H1 (cell line): ENCODE data around the gene SSU72. TPM values are rescaled to one million over a fixed set of nuclear protein-coding genes. Genes with fewer than 3 reads are reported as not detected.
"Not testable (repeated sequence)": the region's sequence is repeated elsewhere in the genome, so short reads cannot be mapped to it uniquely, and the experiment has no call there.

Experiments
- CTCF ChIA-PET: fragments of 300-600 bp; sonication (Branson Sonifier 250); formaldehyde crosslinking; loops from one replicate; lab custom pipeline; 2021; ENCODE audit not compliant: partially characterized antibody; lab: Charles Lee
- POLR2A ChIA-PET: fragments of 300-600 bp; sonication (Branson Sonifier 250); formaldehyde crosslinking; loops from one replicate; lab custom pipeline; 2021; ENCODE audit warnings: inconsistent platforms; ENCODE audit not compliant: partially characterized antibody; lab: Charles Lee
- DNase-seq, 2 experiments: peaks; one replicate each; pipeline versions ENCODE4 v3.0.0 to v3.0.0-alpha.2; 2010 to 2022; ENCODE audit warnings: low spot score in 2 of 2, low read depth in 1 of 2, mixed read lengths in 1 of 2
- FAIRE-seq: peaks from 2 replicates; lab custom pipeline; 2011; peaks lifted over from hg19 to GRCh38; lab: Jason Lieb, UNC
- H2AFZ ChIP-seq: 2 replicates; pipeline ENCODE4 v1.8.1; 2012; ENCODE audit warnings: low read length, inconsistent platforms
- H2AK5ac ChIP-seq: 2 replicates; pipeline ENCODE4 v1.6.1; 2013; ENCODE audit warnings: low read depth, low read length
- H2BK120ac ChIP-seq: replicated peaks from 2 replicates; pipeline ENCODE3; 2013; ENCODE audit warnings: low read depth, low read length, inconsistent platforms
- H2BK12ac ChIP-seq: 2 replicates; pipeline ENCODE4 v1.6.1; 2013; ENCODE audit warnings: low read depth, low read length
- H2BK15ac ChIP-seq: 2 replicates; pipeline ENCODE4 v1.6.1; 2013; ENCODE audit warnings: low read length
- H2BK20ac ChIP-seq: 2 replicates; pipeline ENCODE4 v1.6.1; 2013; ENCODE audit warnings: low read length
- H2BK5ac ChIP-seq: 2 replicates; pipeline ENCODE4 v1.6.1; 2013; ENCODE audit warnings: low read depth, low read length
- H3K14ac ChIP-seq: 2 replicates; pipeline ENCODE4 v1.6.1; 2013; ENCODE audit warnings: inconsistent platforms; ENCODE audit not compliant: insufficient read length
- H3K18ac ChIP-seq: 2 replicates; pipeline ENCODE4 v1.6.1; 2013; ENCODE audit warnings: low read length; ENCODE audit errors: extremely low read depth
- H3K23ac ChIP-seq: 2 replicates; pipeline ENCODE4 v1.6.1; 2013; ENCODE audit warnings: inconsistent platforms; ENCODE audit not compliant: insufficient read length
- H3K23me2 ChIP-seq: 2 replicates; pipeline ENCODE4 v1.6.1; 2013; ENCODE audit warnings: low read depth, low read length
- H3K27ac ChIP-seq: 2 replicates; pipeline ENCODE4 v1.6.1; 2011; ENCODE audit warnings: low read depth, low read length, inconsistent platforms
- H3K27me3 ChIP-seq, 4 experiments: replicated peaks in 1 of 4; 1 replicate in 1 of 4; 2 replicates in 3 of 4; pipeline versions ENCODE4 v1.6.1 to v1.8.1; 2011 to 2013; ENCODE audit warnings: low read length in 3 of 4, mild to moderate bottlenecking in 3 of 4, inconsistent platforms in 2 of 4, mixed read lengths in 2 of 4, moderate library complexity in 1 of 4; ENCODE audit not compliant: control insufficient read depth in 3 of 4, insufficient read depth in 3 of 4; ENCODE audit errors: extremely low read depth in 1 of 4
- H3K36me3 ChIP-seq, 4 experiments: 2 replicates each; pipeline versions ENCODE4 v1.6.1 to v1.8.1; 2011 to 2013; ENCODE audit warnings: mild to moderate bottlenecking in 4 of 4, low read length in 3 of 4, moderate library complexity in 2 of 4, control low read depth in 1 of 4, inconsistent platforms in 1 of 4; ENCODE audit not compliant: insufficient read depth in 4 of 4, control insufficient read depth in 2 of 4
- H3K4ac ChIP-seq: replicated peaks from 2 replicates; pipeline ENCODE3; 2013; ENCODE audit warnings: low read length, low read depth, mixed read lengths, inconsistent platforms; ENCODE audit not compliant: insufficient read length
- H3K4me1 ChIP-seq, 4 experiments: replicated peaks in 1 of 4; 1 replicate in 1 of 4; 2 replicates in 3 of 4; pipeline versions ENCODE4 v1.6.1 to v1.8.1; 2011 to 2013; ENCODE audit warnings: low read length in 3 of 4, inconsistent platforms in 2 of 4, mixed read lengths in 1 of 4; ENCODE audit not compliant: insufficient read depth in 4 of 4, control insufficient read depth in 3 of 4
- H3K4me2 ChIP-seq, 2 experiments: 2 replicates each; pipeline versions ENCODE4 v1.6.1 to v1.8.1; 2011 to 2013; ENCODE audit warnings: low read depth in 2 of 2, low read length in 2 of 2, control low read depth in 1 of 2, inconsistent platforms in 1 of 2, mild to moderate bottlenecking in 1 of 2; ENCODE audit not compliant: insufficient read depth in 1 of 2
- H3K4me3 ChIP-seq, 4 experiments: fragments of 200-600, 300-600 bp in 1 of 4; sonication (generic), shearing (Covaris generic), sonication (Bioruptor Twin) in 1 of 4; 2 replicates each; pipeline versions ENCODE4 v1.5.1 to v1.8.1; 2011 to 2016; ENCODE audit warnings: low read length in 4 of 4, low read depth in 3 of 4, control low read depth in 2 of 4, inconsistent platforms in 2 of 4, mild to moderate bottlenecking in 2 of 4, mixed read lengths in 1 of 4, moderate library complexity in 1 of 4; ENCODE audit not compliant: insufficient read depth in 2 of 4; ENCODE audit errors: extremely low read depth in 1 of 4
- H3K56ac ChIP-seq: replicated peaks from 2 replicates; pipeline ENCODE3; 2013; ENCODE audit warnings: low read depth, mild to moderate bottlenecking, mixed read lengths, low read length, inconsistent platforms; ENCODE audit not compliant: insufficient read length
- H3K79me1 ChIP-seq: 2 replicates; pipeline ENCODE4 v1.6.1; 2013; ENCODE audit warnings: low read depth, low read length, control low read depth
- H3K79me2 ChIP-seq, 2 experiments: 2 replicates each; pipeline versions ENCODE4 v1.6.1 to v1.8.1; 2012 to 2013; ENCODE audit warnings: low read length in 2 of 2, mild to moderate bottlenecking in 2 of 2, inconsistent platforms in 1 of 2; ENCODE audit not compliant: insufficient read depth in 2 of 2, control insufficient read depth in 1 of 2
- H3K9ac ChIP-seq, 4 experiments: replicated peaks in 1 of 4; 1 replicate in 1 of 4; 2 replicates in 3 of 4; pipeline versions ENCODE4 v1.6.1 to v1.8.1; 2011 to 2013; ENCODE audit warnings: low read depth in 3 of 4, low read length in 3 of 4, control low read depth in 2 of 4, mild to moderate bottlenecking in 2 of 4, moderate library complexity in 2 of 4, inconsistent platforms in 1 of 4; ENCODE audit errors: extremely low read depth in 1 of 4
- H3K9me3 ChIP-seq, 2 experiments: 2 replicates each; pipeline versions ENCODE4 v1.6.1 to v1.8.1; 2012 to 2013; ENCODE audit warnings: mild to moderate bottlenecking in 2 of 2, moderate library complexity in 2 of 2, control low read depth in 1 of 2, inconsistent platforms in 1 of 2, low read depth in 1 of 2, low read length in 1 of 2, mixed read lengths in 1 of 2; ENCODE audit not compliant: insufficient read depth in 2 of 2
- H4K20me1 ChIP-seq, 2 experiments: replicated peaks in 1 of 2; 2 replicates each; pipeline versions ENCODE3 to v1.8.1; 2011 to 2013; ENCODE audit warnings: inconsistent platforms in 2 of 2, low read length in 2 of 2, mild to moderate bottlenecking in 1 of 2; ENCODE audit not compliant: insufficient read depth in 2 of 2, control insufficient read depth in 1 of 2
- H4K5ac ChIP-seq: 2 replicates; pipeline ENCODE4 v1.6.1; 2013; ENCODE audit warnings: low read length, low read depth, mixed read lengths, inconsistent platforms; ENCODE audit not compliant: insufficient read length
- H4K8ac ChIP-seq: 2 replicates; pipeline ENCODE4 v1.8.0; 2013; ENCODE audit warnings: mild to moderate bottlenecking, moderate library complexity, low read length, inconsistent platforms; ENCODE audit not compliant: insufficient read depth; ENCODE audit errors: extremely low read depth
- H4K91ac ChIP-seq: replicated peaks from 2 replicates; pipeline ENCODE3; 2013; ENCODE audit warnings: low read length, mixed read lengths, inconsistent platforms; ENCODE audit not compliant: insufficient read length
- WGBS, 2 experiments: shearing (Covaris generic) in 1 of 2; methylation state at CpG; one replicate each; pipeline versions ENCODE4 v1.1.6 to v1.1.7; 2013 to 2015; ENCODE audit warnings: low lambda C conversion rate in 2 of 2, mixed read lengths in 2 of 2, inconsistent platforms in 1 of 2, low coverage in 1 of 2, missing lambda C conversion rate in 1 of 2; ENCODE audit not compliant: insufficient replicate concordance in 2 of 2, insufficient coverage in 1 of 2, insufficient read length in 1 of 2; ENCODE audit errors: extremely low coverage in 1 of 2, missing lambda C conversion rate in 1 of 2; 5-methylcytosine and 5-hydroxymethylcytosine counted together
- polyA plus RNA-seq, 7 experiments: library from polyadenylated mRNA; depleted of rRNA in 3 of 7; stranded (reverse) in 5 of 7; unstranded in 2 of 7; fragments of >200 nt in 5 of 7; fragments of 200-250 nt in 2 of 7; gene quantifications; 1 replicate in 5 of 7; 2 replicates in 1 of 7; 4 replicates in 1 of 7; pipeline versions ENCODE4 v1.2.1 to v1.2.3, GENCODE V29; 2011 to 2013; ENCODE audit warnings: missing spikeins in 2 of 7, mixed read lengths in 2 of 7
- total RNA-seq: library from RNA; stranded (reverse); fragmentation: NEBNext Ultra II Directional; extraction: Animal tissue kit (Norgen Biotek cat#: 25700); gene quantifications from 2 replicates; pipeline ENCODE4 v1.2.1, GENCODE V29; 2021

SSU72 gene
- total and polyA plus RNA-seq, 2 of the 8 experiments (the other 6 are each of a cell fraction or from before 2014, with no cell fraction given), result 110 to 165 TPM

GRCh38 chr1:1516923-1517322, 57.7 kb downstream of the SSU72 start:
- H3K27ac ChIP-seq, DNase-seq, H3K56ac ChIP-seq, H3K4me1 ChIP-seq, H3K23ac ChIP-seq, H2BK20ac ChIP-seq, H2AFZ ChIP-seq, H3K79me1 ChIP-seq, H4K8ac ChIP-seq, H3K18ac ChIP-seq, H3K9ac ChIP-seq, H3K79me2 ChIP-seq, H2BK120ac ChIP-seq, H3K14ac ChIP-seq, H3K4ac ChIP-seq, H2BK15ac ChIP-seq, H4K20me1 ChIP-seq, H3K23me2 ChIP-seq, H3K4me2 ChIP-seq, H4K5ac ChIP-seq, FAIRE-seq, H3K27me3 ChIP-seq, CTCF ChIA-PET, H2BK5ac ChIP-seq, H2AK5ac ChIP-seq, POLR2A ChIA-PET, H2BK12ac ChIP-seq, H4K91ac ChIP-seq, H3K9me3 ChIP-seq, H3K4me3 ChIP-seq: not testable (repeated sequence)
- H3K36me3 ChIP-seq, result peaks cover 8 to 26% (median 15%) of the 10 kb centered on the region in 4 experiments
- WGBS, 2 experiments, result 98% methylated on average over 14 of the region's 14 CpGs; no CpG with 5 or more reads in 1 of the 2 experiments

- not testable (repeated sequence) for H2AK5ac ChIP-seq, H4K8ac ChIP-seq, H3K4ac ChIP-seq, H4K5ac ChIP-seq, H3K4me2 ChIP-seq, H2BK120ac ChIP-seq, H3K4me1 ChIP-seq, H4K20me1 ChIP-seq, H3K4me3 ChIP-seq, H2BK15ac ChIP-seq, H3K79me2 ChIP-seq, H3K27ac ChIP-seq, FAIRE-seq, H3K9me3 ChIP-seq, H3K18ac ChIP-seq, H2BK20ac ChIP-seq, H2AFZ ChIP-seq, H3K23ac ChIP-seq, DNase-seq, H2BK12ac ChIP-seq, H3K56ac ChIP-seq, H3K9ac ChIP-seq, H3K27me3 ChIP-seq, H2BK5ac ChIP-seq, H3K23me2 ChIP-seq, H3K79me1 ChIP-seq, H4K91ac ChIP-seq, H3K14ac ChIP-seq
- POLR2A ChIA-PET, result interaction anchor here (1.1 kb wide), 1 partner anchor 22 kb away, joined by 5 read pairs; no protein-coding TSS in a partner anchor
- CTCF ChIA-PET, result interaction anchor here (1.0 kb wide), 1 partner anchor 12 kb away, joined by 3 read pairs; no protein-coding TSS in a partner anchor
- 93% methylated on average over 10 of the region's 16 CpGs; no CpG with 5 or more reads in 1 of the 2 experiments for WGBS, 2 experiments
- H3K36me3 ChIP-seq, result peaks cover 4 to 15% (median 9%) of the 10 kb centered on the region in 4 experiments; a peak in 6 of 8 replicates
These were observed 60.3 kb downstream of the SSU72 start for GRCh38 chr1:1514376-1514775.
